ENCODE results near the gene FBXO8.
"Not testable (repeated sequence)": the region's sequence is repeated elsewhere in the genome, so short reads cannot be mapped to it uniquely, and the experiment has no call there.

Gene FBXO8, protein sequence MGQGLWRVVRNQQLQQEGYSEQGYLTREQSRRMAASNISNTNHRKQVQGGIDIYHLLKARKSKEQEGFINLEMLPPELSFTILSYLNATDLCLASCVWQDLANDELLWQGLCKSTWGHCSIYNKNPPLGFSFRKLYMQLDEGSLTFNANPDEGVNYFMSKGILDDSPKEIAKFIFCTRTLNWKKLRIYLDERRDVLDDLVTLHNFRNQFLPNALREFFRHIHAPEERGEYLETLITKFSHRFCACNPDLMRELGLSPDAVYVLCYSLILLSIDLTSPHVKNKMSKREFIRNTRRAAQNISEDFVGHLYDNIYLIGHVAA

DNA sequence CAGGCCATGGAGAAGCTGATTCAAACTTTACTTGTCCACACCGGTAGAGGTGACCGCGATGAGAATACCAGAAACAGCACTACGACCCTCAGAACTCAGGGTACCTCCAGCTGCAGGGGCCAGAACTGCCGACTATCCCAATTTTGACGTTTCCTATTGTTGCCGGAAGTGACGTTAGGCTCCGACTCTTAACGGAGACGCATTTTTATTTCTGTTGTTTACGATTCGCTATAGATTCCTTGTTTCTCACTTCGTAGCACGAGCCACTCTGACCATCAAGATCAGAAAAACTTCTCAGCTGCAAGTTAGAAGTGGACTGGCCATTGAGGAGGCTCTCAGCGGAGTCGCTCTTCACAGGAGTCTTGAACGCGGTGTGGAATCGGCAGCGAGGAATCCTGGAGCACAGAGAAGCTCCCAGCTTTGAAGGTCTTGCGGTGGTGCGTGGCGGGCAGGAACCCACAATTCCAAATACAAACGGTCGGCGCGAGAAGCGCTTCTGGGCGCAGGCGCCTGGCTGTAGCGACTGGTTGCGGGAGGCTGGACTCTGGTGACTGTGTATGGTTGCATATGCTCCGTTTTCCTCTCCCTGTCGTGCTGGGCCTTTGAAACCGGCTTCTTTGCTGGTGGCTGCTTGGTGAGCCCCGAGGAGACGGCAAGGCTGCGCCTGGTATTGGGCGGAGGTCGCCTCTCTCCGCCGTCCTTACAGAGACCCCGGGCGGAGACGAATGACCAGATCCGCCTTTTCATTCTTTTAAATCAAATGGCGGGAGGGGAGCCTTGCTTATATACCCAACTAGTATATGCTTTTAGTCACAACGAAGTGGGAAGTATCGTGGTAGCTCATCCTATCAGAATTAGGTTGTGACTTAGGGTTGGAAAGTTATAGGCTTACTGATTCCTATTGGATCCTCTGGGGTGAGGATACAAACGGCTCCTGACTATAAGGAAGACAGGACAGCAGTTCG lies at the start of gene FBXO8, which contains the start of gene CEP44:
FBXO8 (minus strand) TSS at position 161 of the 965 bp plus-strand sequence. CDS start 20,575 bp downstream, outside the sequence.
CEP44 (plus strand) TSS at position 405 of the 965 bp plus-strand sequence. CDS start 15,211 bp downstream, outside the sequence.
- FAIRE-seq: no peak

DNA sequence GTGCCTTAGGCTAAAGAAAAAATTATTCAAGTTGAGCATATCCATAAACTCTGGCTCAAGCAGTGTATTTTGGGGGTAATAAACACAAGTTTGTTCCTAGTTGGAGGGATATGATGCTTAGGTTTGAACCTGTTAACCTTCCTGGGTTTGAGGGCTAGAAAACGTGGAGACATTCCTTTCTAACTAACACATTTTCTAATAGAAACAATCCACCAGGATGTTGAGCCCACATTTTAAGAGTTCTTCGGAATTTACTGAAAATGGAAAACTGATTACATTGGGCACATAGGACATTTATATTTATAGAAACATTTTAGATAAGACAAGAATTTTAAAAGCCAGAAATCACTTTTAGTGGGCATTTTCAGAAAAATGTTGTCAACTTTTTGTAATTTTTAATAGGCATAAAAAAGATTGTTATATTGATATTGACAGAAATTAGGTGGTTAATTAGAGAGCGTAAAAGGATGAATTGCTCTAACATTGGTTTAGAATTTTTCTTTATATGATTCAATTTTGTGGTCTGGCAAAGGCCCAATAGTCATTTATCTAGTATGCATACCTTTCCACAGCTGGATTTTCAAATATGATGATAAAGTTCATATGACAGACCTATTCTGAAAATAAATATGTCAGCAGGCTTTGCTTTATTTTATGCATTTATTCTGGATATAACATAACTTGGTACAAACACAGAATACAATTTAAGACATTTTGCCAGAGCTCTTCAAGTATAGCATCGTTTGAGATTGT lies 49.5 kb upstream of the FBXO8 start:
- no peak for FAIRE-seq

DNA sequence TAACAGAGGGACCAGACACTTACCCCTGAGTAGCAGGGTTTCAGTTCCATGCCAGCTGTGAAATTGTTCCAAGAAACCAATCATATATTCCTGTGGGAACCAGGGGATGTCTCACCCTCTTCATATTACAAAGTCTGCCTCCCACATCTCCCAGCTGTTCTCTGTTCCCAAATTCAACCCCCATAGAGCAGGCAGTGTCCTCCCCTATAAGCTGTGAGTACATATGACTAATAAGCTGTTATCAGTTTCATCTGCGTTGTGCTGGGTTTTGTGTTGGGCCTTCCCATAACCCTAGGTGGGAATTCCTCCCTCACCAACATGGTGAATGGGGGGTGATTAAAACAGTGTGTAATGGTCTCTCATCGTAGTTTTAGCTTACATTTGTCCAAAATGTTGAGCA lies 41.3 kb upstream of the FBXO8 start:
- no peak for FAIRE-seq

DNA sequence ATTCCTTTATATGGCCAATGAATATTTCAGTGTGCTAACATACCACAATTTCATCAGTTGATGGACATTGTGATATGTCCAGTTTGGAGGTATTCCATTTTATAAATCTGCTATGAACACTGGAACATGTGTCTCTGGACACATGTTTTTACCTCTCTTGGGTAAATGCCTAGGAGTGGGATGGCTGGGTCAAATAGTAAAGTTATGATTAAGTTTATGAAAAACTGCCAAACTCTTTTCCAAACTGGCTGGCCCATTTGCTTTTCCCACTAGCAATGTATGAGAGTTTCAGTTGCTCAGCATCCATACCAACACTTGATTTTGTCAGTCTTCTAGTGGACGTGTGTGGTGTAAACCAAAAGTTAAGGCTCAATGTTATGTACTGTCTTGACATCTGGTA lies 40.8 kb upstream of the FBXO8 start:
- no peak for FAIRE-seq

- FAIRE-seq: no peak
Observed at GRCh38 chr4:174320494-174321199, 37.2 kb upstream of the FBXO8 start.

DNA sequence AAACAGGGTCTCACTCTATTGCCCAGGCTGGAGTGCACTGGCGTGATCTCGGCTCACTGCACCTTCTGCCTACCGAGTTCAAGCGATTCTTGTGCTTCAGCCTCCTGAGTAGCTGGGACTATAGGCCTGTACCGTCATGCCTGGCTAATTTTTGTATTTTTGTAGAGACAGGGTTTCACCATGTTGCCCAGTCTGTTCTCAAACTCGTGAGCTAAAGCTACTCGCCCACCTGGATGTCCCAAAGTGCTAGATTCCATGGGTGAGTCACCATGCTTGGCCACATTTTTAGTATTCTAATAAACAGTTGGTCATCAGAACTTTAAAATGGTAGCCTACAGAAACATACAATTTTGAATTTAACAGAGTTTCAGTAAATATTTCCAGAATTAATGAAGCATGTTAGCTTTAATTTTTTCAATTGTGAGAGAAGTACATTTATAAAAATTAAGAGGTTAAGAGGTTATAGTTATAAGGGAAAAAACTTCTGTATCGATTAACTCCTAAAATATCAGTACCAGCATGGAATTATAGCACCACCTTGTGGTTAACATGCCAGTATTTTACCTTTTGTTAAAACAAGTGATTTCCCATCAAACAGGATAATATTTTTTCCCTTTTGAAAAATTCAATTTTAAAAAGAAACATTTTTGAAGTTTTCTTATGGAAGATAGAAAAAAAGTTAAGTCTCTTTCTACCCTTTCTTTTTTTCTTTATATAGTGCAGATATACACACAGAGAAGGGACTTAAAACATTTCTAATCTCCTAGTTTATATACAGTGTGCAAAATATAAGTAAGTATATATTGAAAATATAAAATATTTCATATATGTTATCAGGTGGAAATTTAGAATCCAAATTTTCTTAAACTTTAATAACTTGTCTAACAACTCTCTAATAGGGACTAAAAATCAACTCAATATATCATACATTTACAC lies 35.6 kb upstream of the FBXO8 start:
- FAIRE-seq: peak; percentile 92

- FAIRE-seq: no peak
Observed at GRCh38 chr4:174317531-174317930, 34.1 kb upstream of the FBXO8 start.

GRCh38 chr4:174316954-174317353 lies 33.5 kb upstream of the FBXO8 start:
- peak; percentile 18 for FAIRE-seq

DNA sequence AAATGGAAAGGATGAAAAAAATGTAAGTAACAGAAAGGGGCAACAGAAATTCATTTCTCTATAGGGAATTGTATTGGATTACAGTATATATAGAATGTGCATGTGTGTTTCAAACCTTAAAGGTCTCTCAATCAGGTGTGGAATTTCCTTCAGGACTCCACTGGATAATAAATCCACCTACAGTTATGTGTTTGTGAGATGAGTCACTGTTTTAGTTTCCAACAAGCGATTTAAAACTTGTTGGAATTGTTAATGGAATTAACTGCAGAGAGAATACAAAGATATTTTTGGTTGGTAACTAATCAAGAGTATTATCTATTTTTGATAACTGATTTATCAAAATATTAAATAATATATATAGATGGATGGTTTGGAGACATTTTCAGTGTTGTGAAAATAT lies 33.1 kb upstream of the FBXO8 start:
- peak; percentile 66 for FAIRE-seq

DNA sequence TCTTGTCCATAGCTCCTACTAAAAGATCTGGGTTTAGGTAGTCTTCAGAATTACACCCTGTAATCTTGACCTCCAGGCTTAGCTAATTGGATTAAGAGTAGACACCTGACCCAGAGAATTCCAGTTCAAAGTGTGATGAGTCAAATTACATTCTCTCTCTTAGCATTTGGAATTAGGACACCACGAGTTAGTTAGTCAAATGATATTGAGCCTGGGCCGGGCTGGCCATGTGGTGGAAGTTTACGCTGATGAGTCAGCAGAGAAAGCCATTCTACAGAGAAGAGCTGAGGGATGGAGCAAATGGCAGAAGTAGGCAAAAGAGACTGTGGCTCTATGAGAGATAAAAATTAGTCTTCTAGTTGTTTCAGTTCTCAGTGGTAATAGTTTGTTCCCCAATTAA lies 31.3 kb upstream of the FBXO8 start:
- no peak for FAIRE-seq

GRCh38 chr4:174314274-174314673 lies 30.8 kb upstream of the FBXO8 start:
- FAIRE-seq: no peak

DNA sequence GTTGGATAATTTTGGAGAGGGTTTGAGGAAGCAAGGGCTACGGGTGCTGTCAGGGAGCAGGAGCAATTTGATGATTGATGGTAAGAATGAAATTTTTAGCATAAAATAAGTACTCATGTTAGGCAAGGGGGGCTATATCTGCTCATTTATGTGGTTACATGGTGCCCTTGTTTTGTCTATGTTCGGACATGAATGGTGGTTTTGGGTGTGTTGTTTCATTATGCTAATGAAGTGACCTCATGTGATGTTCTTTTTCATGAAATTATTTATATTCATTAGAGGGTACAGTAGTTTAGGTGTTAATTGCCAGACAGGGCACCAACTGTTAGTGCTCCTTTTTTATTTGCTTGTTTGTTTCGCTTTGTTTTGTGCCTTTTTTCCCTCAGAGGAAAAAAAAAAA lies 29.5 kb upstream of the FBXO8 start:
- FAIRE-seq: no peak

- FAIRE-seq: no peak
Observed at GRCh38 chr4:174307694-174308093, 24.2 kb upstream of the FBXO8 start.

DNA sequence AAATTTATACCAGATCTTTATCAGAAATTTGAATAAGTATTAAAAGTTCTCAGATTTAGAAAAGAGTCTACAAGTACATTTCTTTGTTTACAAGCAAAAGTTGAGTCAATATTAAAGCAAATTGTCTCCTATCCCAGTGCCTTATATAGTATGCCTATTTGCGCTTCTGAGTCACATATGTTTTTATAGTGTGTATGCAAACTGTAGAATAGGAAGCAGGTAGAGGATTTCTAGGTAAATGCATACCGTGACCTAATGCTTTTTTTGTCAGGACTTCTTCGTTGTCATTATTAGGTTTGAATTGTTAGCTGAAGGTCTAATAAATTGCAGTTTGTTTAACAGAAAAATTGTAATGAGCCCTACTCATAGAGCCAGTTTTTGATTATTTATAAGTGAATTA lies 22.5 kb upstream of the FBXO8 start:
- no peak for FAIRE-seq

DNA sequence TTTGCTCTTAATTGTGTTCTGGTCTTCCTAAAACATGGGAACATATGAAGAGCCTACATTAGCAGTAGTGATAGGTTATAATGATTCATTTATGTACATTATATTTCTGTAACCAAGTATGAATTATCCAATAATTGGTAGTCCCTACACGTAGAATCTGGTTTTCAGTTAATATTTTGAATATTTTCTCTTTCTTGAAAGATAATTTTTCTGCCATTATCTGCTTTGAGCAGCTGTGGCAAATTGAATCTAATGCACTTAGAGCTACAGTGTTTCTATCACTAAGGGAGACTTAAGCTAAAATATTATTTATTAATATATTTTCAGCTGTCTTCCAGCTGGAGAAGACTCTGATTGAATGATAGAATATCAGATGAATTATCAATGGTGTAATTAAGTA lies 21.2 kb upstream of the FBXO8 start:
- no peak for FAIRE-seq

GRCh38 chr4:174303687-174304086 lies 20.2 kb upstream of the FBXO8 start:
- FAIRE-seq: no peak

- not testable (repeated sequence) for FAIRE-seq
Observed at GRCh38 chr4:174295142-174295541, 11.7 kb upstream of the FBXO8 start.

- not testable (repeated sequence) for FAIRE-seq
Observed at GRCh38 chr4:174294641-174295040, 11.2 kb upstream of the FBXO8 start.

DNA sequence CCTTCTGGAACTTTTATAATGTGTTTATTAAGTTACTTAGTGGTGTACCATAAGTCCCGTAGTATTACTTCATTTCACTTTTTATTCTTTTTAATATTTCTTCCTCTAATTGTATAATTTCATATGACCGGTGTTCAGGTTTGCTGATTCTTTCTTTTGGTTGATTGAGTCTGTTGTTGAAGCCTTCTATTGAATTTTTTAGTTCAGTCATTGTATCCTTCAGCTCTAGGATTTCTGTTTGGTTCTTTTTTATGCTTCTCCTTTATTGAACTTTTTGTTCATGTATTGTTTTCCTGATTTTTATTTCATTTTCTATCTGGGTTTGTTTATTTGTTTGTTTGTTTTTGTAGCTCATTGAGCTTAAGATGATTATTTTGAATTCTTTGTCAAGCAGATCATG lies 9.0 kb upstream of the FBXO8 start:
- FAIRE-seq: no peak

- no peak for FAIRE-seq
Observed at GRCh38 chr4:174286870-174287269, 3.4 kb upstream of the FBXO8 start.

DNA sequence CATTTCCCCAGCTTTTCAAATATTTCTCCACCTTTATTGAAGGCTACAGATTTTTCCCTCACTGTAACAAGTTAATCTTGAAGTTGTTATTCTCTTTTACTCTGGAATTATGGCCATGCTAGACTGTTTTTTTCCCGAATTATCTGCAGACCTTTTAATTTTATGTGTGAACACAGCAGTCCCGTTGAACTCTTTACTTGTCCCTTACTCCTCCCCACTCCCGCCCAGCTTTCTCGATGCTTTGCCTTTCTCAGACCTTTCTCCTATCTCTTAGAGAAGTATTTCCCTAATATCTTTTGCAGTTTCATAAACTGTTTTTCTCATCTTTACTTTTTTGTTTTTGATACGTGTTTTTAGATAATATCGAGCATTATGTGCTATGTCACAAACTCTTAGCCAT lies 1.0 kb upstream of the FBXO8 start:
- FAIRE-seq: no peak

All from colon (tissue), 2 donors.